Right renal cortex interstitium (tissue), 3 donors: Measurements from ENCODE around the gene DBP. TPM values are rescaled to one million over a fixed set of nuclear protein-coding genes. Genes with fewer than 3 reads are reported as not detected.
"Not testable (repeated sequence)": the region's sequence is repeated elsewhere in the genome, so short reads cannot be mapped to it uniquely, and the experiment has no call there.

Experiments used
- DNase-seq, 3 donors: peaks; one replicate each; pipeline ENCODE4 v3.0.0-alpha.2; 2013; ENCODE audit warnings: low read depth in 3 of 3, low spot score in 2 of 3
- polyA plus RNA-seq, 3 donors: library from polyadenylated mRNA; unstranded; fragments of 120-200 nt; gene quantifications; one replicate each; pipeline ENCODE4 v1.2.1, GENCODE V29; 2013; ENCODE audit not compliant: insufficient read length in 3 of 3

DBP gene
- polyA plus RNA-seq, 3 donors: 9.3 to 11.0 (median 10.5) TPM

GRCh38 chr19:48644355-48644754 lies 7.2 kb upstream of the DBP start:
- no peak for DNase-seq

- no peak for DNase-seq
Measured at GRCh38 chr19:48642862-48643261, 5.7 kb upstream of the DBP start.

GRCh38 chr19:48641850-48642249 lies 4.7 kb upstream of the DBP start:
- DNase-seq: no peak

GRCh38 chr19:48639483-48640375 lies 2.5 kb upstream of the DBP start:
- no peak for DNase-seq

- no peak for DNase-seq
Measured at GRCh38 chr19:48638831-48639381, 1.7 kb upstream of the DBP start.

- peak; percentile 79 to 92 (median 85) for DNase-seq
Measured at GRCh38 chr19:48637948-48638830, 1.0 kb upstream of the DBP start.

GRCh38 chr19:48637449-48637947 lies 319 bp upstream of the DBP start:
- peak; percentile 94 to 98 (median 98) for DNase-seq

- DNase-seq: no peak
Measured at GRCh38 chr19:48635966-48636858, 967 bp downstream of the DBP start.

- DNase-seq: no peak
Measured at GRCh38 chr19:48635263-48635965, 1.8 kb downstream of the DBP start.

GRCh38 chr19:48634424-48635262 lies 2.5 kb downstream of the DBP start:
- DNase-seq: peak in 2 of 3 donors; percentile 86 to 93

- DNase-seq: no peak
Measured at GRCh38 chr19:48634036-48634342, 3.2 kb downstream of the DBP start.

- DNase-seq: no peak
Measured at GRCh38 chr19:48633148-48634035, 3.8 kb downstream of the DBP start.

- DNase-seq: no peak
Measured at GRCh38 chr19:48632692-48633147, 4.5 kb downstream of the DBP start.

GRCh38 chr19:48632286-48632685 lies 4.9 kb downstream of the DBP start:
- not testable (repeated sequence) for DNase-seq

GRCh38 chr19:48631225-48631624 lies 6.0 kb downstream of the DBP start:
- DNase-seq: no peak

- no peak for DNase-seq
Measured at GRCh38 chr19:48630296-48631063, 6.7 kb downstream of the DBP start.
